ENCODE data around the gene MIS18BP1.
"Not testable (repeated sequence)": the region's sequence is repeated elsewhere in the genome, so short reads cannot be mapped to it uniquely, and the experiment has no call there.

The MIS18BP1 gene

DNA sequence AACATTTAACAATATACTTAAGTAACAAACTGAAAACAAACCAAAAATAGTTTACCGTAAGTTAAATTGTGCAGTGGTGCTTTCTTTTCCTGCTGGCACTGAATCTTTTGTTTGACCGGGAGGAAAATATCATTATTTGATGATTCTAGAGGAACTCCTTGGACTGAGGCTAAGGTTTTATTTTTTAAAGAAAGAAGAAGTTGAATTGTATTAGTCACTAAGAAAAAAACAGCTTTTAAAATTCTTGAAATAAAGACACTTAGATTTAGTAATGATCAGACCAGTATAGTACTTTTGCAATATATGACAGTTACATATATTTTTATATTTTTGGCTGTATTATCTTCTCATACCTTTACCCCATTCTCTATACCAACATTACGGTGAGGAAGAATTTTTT lies 10.3 kb downstream of the MIS18BP1 start:
- no peak for DNase-seq

DNA sequence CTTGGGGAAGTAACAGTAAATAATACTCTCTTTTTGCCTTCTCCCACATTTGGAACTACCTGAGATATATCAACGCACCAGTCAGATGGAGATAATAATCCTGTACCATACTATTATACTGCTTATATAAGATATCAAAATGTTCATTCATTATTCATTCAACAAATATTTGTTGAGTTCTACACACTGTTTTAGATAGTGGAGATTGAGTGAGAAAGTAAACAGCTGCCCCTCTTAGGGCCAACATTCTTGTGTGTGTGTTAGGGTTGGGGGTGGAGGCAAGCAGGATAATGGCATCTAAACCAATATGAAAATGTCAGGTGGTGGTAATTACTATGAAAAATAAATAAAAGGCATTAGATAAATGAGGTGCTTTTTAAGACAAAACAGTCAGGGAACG lies 14.0 kb downstream of the MIS18BP1 start:
- DNase-seq, result no peak

DNA sequence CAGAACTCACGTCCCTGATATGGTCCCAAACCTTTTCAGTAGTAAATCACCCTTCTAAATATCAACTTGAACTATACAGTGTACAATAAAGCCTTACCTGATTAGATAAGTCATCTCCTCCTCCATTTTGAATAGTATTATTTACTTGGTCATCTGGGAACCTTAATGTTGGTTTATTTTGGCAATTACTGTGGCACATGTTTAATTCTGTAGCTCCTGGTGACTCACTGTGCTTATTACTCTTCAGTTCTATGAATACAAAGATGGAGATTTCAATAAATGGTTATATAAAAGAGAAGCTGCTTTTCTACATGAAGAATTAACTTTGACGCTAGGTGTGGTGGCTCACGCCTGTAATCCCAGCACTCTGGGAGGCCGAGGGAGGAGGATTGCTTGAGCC lies 25.4 kb downstream of the MIS18BP1 start:
- DNase-seq, result no peak

DNA sequence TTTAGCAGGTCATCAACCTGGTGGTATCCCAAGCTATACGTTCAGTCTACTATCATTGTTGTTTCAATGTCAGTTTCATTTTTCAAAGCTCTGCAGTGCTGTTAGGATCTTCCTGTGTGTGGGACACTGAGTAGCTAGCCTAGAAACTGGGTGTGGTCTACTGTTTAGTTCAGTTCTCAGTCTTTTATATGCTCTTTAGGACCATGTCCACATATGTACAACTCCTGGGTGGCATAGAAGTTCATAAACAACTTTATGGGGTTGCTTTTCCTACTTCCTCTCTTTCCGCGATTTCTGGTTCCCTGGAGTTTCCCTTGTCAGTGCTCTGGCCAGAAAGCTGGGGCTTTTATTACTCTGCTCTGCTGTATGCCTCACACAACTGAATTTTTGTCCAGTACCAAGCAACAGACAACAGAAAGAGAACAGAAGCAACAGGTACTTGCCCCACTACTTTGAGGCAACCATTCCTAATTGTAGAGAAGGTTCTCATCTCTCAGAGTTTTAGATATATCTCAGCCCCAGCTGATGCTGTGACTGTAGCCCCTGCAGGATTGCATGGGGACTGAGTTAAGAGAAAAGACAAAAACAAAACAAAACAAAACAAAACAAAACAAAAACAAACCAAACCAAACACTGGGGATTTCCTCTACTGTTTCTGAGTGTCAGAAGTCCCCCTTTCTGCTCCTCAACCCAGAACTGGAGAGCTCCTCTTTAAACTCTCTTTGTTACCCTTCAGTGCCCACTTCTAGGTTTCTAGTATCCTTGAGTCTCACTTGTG lies 30.3 kb downstream of the MIS18BP1 start:
- no peak for DNase-seq

DNA sequence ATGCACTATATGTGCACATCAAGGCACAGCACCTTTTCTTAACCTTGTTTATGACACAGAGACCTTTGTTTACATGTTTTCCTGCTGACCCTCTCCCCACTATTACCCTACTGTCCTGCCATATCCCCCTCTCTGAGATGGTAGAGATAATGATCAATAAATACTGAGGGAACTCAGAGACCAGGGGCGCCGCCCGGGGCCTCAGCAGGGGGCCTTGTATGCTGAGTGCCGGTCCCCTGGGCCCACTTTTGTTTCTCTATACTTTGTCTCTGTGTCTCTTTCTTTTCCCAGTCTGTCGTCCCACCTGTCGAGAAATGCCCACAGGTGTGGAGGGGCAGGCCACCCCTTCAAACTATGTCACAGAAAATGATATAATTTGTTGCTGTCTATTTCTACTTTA lies 38.7 kb downstream of the MIS18BP1 start:
- DNase-seq, result not testable (repeated sequence)

DNA sequence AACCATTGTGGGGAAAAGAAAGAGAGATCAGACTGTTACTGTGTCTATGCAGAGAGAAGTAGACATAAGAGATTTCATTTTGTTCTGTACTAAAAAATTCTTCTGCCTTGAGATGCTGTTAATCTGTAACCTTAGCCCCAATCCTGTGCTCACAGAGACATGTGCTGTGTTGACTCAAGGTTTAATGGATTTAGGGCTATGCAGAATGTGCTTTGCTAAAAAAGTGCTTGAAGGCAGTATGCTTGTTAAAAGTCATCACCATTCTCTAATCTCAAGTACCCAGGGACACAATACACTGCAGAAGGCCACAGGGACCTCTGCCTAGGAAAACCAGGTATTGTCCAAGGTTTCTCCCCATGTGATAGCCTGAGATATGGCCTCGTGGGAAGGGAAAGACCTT lies 39.3 kb downstream of the MIS18BP1 start:
- DNase-seq, result not testable (repeated sequence)

- DNase-seq, result no peak
These were observed 40.8 kb downstream of the MIS18BP1 start for GRCh38 chr14:45212231-45212630.

GRCh38 chr14:45211295-45211694 lies 41.7 kb downstream of the MIS18BP1 start:
- DNase-seq, result no peak

DNA sequence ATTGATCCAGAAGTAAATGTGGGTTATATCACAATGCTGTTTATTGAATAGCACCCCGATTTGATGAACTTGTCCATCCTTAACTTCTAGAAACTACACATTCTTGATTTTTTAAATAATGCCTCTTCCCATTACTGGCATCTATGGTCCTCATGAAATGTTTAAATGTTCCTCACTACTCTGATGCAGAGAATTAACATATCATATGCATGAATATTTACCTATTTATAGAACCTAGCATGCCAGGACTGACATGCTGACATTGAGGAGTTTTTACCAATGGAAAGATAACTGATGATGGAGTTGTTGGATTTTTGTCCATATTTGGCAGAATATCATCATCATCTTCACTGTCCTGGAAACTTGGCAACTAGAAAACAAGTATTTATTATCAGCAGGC lies 42.8 kb downstream of the MIS18BP1 start:
- no peak for DNase-seq

- no peak for DNase-seq
These were observed 48.8 kb downstream of the MIS18BP1 start for GRCh38 chr14:45204241-45204640.

- no peak for DNase-seq
These were observed 51.1 kb downstream of the MIS18BP1 start for GRCh38 chr14:45201905-45202304.

DNA sequence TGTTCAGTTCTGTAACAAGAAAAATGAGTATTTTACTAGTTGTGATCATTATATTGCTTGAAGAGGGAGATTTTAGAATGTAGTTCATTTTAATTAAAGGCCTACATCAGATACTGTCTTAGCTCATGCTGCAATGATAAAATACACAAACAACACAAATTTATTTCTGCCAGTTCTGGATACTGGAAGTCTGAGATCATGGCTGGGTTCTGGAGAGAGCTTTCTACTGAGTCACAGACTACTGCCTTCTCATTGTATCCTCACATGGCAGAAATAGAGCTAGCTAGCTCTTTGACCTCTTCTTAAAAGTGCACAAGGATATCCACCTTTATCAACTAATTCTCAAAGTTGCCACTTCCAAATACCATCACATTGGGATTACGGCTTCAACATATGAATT lies 53.8 kb downstream of the MIS18BP1 start:
- no peak for DNase-seq

- no peak for DNase-seq
These were observed 54.5 kb downstream of the MIS18BP1 start for GRCh38 chr14:45198551-45198950.

DNA sequence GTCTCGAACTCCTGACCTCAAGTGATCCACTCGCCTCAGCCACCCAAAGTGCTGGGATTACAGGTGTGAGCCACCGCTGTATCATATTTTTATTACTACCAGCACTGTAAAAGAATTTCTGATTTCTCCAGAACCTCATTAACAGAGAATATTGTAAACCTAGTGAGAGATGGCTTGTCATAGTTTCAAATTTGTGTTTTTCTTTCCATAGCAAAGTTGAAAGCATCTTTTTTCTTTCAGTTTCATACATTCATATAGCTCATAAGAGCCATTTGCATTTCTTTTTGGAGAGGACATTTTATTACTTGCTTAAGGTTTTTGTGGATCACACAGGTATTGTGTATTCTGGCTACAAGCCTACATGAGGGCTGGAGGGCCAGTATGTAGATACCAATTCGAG lies 58.0 kb downstream of the MIS18BP1 start:
- DNase-seq, result no peak

GRCh38 chr14:45185100-45185814 lies 67.7 kb downstream of the MIS18BP1 start:
- DNase-seq, result no peak

- DNase-seq, result no peak
These were observed 71.2 kb downstream of the MIS18BP1 start for GRCh38 chr14:45181806-45182205.

DNA sequence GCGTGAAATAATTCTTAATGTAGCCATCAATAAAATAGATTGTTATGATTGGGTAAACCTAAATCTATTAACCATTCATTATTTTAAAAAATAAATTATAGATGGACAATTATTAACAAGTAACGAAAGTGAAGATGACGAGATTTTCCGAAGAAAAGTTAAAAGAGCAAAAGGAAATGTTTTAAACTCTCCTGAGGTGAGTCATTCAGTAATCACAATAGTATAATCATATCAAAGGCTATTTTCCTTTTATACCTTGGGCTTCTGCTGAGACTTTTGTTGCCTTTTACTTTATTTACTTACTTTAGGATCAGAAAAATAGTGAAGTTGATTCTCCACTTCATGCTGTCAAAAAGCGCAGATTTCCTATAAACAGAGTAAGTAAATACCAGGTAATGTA lies 71.7 kb downstream of the MIS18BP1 start:
- DNase-seq, result no peak

GRCh38 chr14:45177076-45177475 lies 75.9 kb downstream of the MIS18BP1 start:
- DNase-seq, result no peak

DNA sequence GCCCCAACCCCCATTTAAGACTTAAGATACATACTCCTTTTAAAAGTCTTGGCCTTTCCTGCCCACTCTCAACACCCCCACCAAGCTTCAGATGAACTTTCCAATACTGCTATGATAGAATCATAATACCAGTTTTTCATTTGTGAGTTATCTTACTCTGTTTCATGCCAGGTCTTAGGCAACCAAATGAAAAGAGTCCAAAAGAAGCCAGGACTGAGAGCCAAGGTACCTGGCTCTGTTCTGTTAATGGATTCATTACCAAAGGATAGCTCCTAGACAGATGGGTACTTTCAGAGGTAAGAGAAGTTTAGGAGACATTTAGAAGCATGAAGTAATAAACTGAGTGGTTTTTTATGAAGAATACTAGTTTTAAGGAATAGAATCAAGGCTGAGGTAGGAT lies 83.1 kb downstream of the MIS18BP1 start:
- DNase-seq, result no peak

- no peak for DNase-seq
These were observed 96.9 kb downstream of the MIS18BP1 start for GRCh38 chr14:45156067-45156466.

Data from DMS153 (cell line).